GM19043 (cell line): ENCODE results near the gene TNFRSF18.

ENCODE experiments used
- ATAC-seq: cut with Tn5 transposase; IDR thresholded peaks from one replicate; pipeline ENCODE4 v1.9.1; 2021; ENCODE audit warnings: low read depth; ENCODE audit not compliant: unreplicated experiment

TNFRSF18 gene

GRCh38 chr1:1240822-1241587 is 34.6 kb upstream of the TNFRSF18 start:
- no peak for ATAC-seq

GRCh38 chr1:1240348-1240732 is 33.9 kb upstream of the TNFRSF18 start:
- no peak for ATAC-seq

GRCh38 chr1:1239614-1240347 is 33.4 kb upstream of the TNFRSF18 start:
- no peak for ATAC-seq

GRCh38 chr1:1239227-1239613 is 32.8 kb upstream of the TNFRSF18 start:
- no peak for ATAC-seq

GRCh38 chr1:1238702-1239178 is 32.3 kb upstream of the TNFRSF18 start:
- no peak for ATAC-seq

GRCh38 chr1:1237874-1238701 is 31.7 kb upstream of the TNFRSF18 start:
- no peak for ATAC-seq

GRCh38 chr1:1236945-1237873 is 30.8 kb upstream of the TNFRSF18 start:
- ATAC-seq: no peak

- ATAC-seq: no peak
Observed at GRCh38 chr1:1236176-1236763, 29.9 kb upstream of the TNFRSF18 start.

- ATAC-seq: no peak
Observed at GRCh38 chr1:1235016-1235744, 28.8 kb upstream of the TNFRSF18 start.

GRCh38 chr1:1234180-1234808 is 27.9 kb upstream of the TNFRSF18 start:
- no peak for ATAC-seq

GRCh38 chr1:1233567-1233892 is 27.1 kb upstream of the TNFRSF18 start:
- no peak for ATAC-seq

- ATAC-seq: no peak
Observed at GRCh38 chr1:1232796-1233566, 26.6 kb upstream of the TNFRSF18 start.

- ATAC-seq: no peak
Observed at GRCh38 chr1:1232208-1232795, 25.9 kb upstream of the TNFRSF18 start, which contains the start of gene B3GALT6. TSS of gene B3GALT6 (plus strand) at chr1:1232237. CDS start at chr1:1232279, 42 bp downstream.

- ATAC-seq: peak; percentile 93
Observed at GRCh38 chr1:1231400-1232207, 25.2 kb upstream of the TNFRSF18 start, which contains the start of gene SDF4. TSS of gene SDF4 (minus strand) at chr1:1232001. CDS start at chr1:1228772, 3,229 bp downstream.

GRCh38 chr1:1230656-1231399 is 24.4 kb upstream of the TNFRSF18 start:
- no peak for ATAC-seq

- no peak for ATAC-seq
Observed at GRCh38 chr1:1229770-1230169, 23.4 kb upstream of the TNFRSF18 start.
